ENCODE results near the gene KCNG2.

DNA sequence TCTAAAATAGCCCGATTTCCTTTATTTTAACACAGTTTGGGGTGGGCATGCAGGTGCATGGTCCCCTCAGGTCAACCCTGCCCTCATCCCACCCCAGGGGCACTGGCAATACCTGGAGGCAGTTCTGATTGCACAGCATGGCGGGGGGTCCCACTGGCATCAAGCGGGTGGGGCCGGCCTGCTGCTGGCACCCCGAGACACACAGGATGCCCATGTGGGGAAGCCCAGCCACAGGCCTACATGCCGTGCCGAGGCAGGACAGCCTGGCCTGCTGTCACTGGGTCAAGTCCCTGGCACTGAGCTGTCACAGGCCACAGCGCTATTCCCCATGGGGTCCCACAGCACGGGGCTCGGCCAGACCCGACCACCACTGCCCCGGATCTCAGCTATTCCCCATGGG lies 11.9 kb upstream of the KCNG2 start:
- TF ChIP-seq, protein P1, sequence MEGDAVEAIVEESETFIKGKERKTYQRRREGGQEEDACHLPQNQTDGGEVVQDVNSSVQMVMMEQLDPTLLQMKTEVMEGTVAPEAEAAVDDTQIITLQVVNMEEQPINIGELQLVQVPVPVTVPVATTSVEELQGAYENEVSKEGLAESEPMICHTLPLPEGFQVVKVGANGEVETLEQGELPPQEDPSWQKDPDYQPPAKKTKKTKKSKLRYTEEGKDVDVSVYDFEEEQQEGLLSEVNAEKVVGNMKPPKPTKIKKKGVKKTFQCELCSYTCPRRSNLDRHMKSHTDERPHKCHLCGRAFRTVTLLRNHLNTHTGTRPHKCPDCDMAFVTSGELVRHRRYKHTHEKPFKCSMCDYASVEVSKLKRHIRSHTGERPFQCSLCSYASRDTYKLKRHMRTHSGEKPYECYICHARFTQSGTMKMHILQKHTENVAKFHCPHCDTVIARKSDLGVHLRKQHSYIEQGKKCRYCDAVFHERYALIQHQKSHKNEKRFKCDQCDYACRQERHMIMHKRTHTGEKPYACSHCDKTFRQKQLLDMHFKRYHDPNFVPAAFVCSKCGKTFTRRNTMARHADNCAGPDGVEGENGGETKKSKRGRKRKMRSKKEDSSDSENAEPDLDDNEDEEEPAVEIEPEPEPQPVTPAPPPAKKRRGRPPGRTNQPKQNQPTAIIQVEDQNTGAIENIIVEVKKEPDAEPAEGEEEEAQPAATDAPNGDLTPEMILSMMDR (conservative IDR thresholded peaks at IDR 0.05), result no peak
- no peak for TF ChIP-seq ZFX (IDR thresholded peaks at IDR 0.05)
